ENCODE results near the gene ADAMTS14. TPM values are rescaled to one million over a fixed set of nuclear protein-coding genes. Genes with fewer than 3 reads are reported as not detected.

The ADAMTS14 gene
- total RNA-seq, 2 experiments from 2014 or later = 0.16 to 0.25 TPM

- no peak for ATAC-seq
- Mint-ChIP-seq H3K27me3 (peaks cover 21% of the 10 kb centered on the region), H3K27ac (no peak overlapping the region), H3K4me3 (no peak overlapping the region), H3K4me1 (ENCODE audit: low read depth) (peaks cover 12% of the 10 kb centered on the region), H3K36me3 (ENCODE audit: low read depth) (no peaks in the 10 kb centered on the region), H3K9me3 (peaks cover 6% of the 10 kb centered on the region)
- intact Hi-C loops (cut with micrococcal nuclease) = no loop called here
- ChIA-PET CTCF (no interaction called here), POLR2A (interaction anchor here (1.4 kb wide), 1 partner anchor 13 kb away, joined by 3 read pairs; no protein-coding TSS in a partner anchor)
- TF ChIP-seq CTCF (IDR thresholded peaks at IDR 0.05) = no peak
- no peak for DNase-seq
Measured at GRCh38 chr10:70668454-70668970, 3.8 kb upstream of the ADAMTS14 start.

GRCh38 chr10:70669015-70669414, 3.3 kb upstream of the ADAMTS14 start:
- ChIA-PET CTCF (no interaction called here), POLR2A (interaction anchor here (1.4 kb wide), 1 partner anchor 12 kb away, joined by 3 read pairs; no protein-coding TSS in a partner anchor)
- TF ChIP-seq CTCF (IDR thresholded peaks at IDR 0.05) = no peak
- H3K27ac Mint-ChIP-seq = no peak overlapping the region
- ATAC-seq (no peak), DNase-seq (no peak)
- peaks cover 6% of the 10 kb centered on the region for H3K9me3 Mint-ChIP-seq
- peaks cover 12% of the 10 kb centered on the region for H3K4me1 Mint-ChIP-seq (ENCODE audit: low read depth)
- H3K36me3 Mint-ChIP-seq (ENCODE audit: low read depth) = no peaks in the 10 kb centered on the region
- intact Hi-C loops (cut with micrococcal nuclease) = no loop called here
- no peak overlapping the region for H3K4me3 Mint-ChIP-seq
- H3K27me3 Mint-ChIP-seq = peaks cover 24% of the 10 kb centered on the region

- TF ChIP-seq CTCF (IDR thresholded peaks at IDR 0.05) = no peak
- no peak for DNase-seq
- Mint-ChIP-seq H3K4me1 (ENCODE audit: low read depth) (peaks cover 12% of the 10 kb centered on the region), H3K27me3 (peaks cover 31% of the 10 kb centered on the region), H3K9me3 (peaks cover 6% of the 10 kb centered on the region), H3K27ac (no peak overlapping the region), H3K4me3 (no peak overlapping the region), H3K36me3 (ENCODE audit: low read depth) (no peaks in the 10 kb centered on the region)
- intact Hi-C loops (cut with micrococcal nuclease) = no loop called here
- no peak for ATAC-seq
- ChIA-PET POLR2A (no interaction called here), CTCF (interaction anchor here (1.6 kb wide), 1 partner anchor 110 kb away, joined by 3 read pairs; no protein-coding TSS in a partner anchor)
Measured at GRCh38 chr10:70669732-70670317, 2.5 kb upstream of the ADAMTS14 start.

GRCh38 chr10:70671619-70672164, 614 bp upstream of the ADAMTS14 start:
- DNase-seq (no peak), ATAC-seq (no peak)
- ChIA-PET CTCF (no interaction called here), POLR2A (interaction anchor here (1.2 kb wide), 1 partner anchor 53 kb away, joined by 3 read pairs; no protein-coding TSS in a partner anchor)
- H3K9me3 Mint-ChIP-seq = peaks cover 6% of the 10 kb centered on the region
- no peak overlapping the region for H3K27ac Mint-ChIP-seq
- TF ChIP-seq CTCF (IDR thresholded peaks at IDR 0.05) = no peak
- intact Hi-C loops (cut with micrococcal nuclease) = no loop called here
- no peaks in the 10 kb centered on the region for H3K36me3 Mint-ChIP-seq (ENCODE audit: low read depth)
- H3K4me3 Mint-ChIP-seq = peak overlapping the region; percentile 55
- H3K27me3 Mint-ChIP-seq = peaks cover 36% of the 10 kb centered on the region
- peaks cover 12% of the 10 kb centered on the region for H3K4me1 Mint-ChIP-seq (ENCODE audit: low read depth)

Data from activated CD8-positive, alpha-beta T cell treated with anti-CD3 and anti-CD28 coated beads for 36 hours (primary cell).